ENCODE data around the gene MAX. TPM values are rescaled to one million over a fixed set of nuclear protein-coding genes. Genes with fewer than 3 reads are reported as not detected.
"Not testable (repeated sequence)": the region's sequence is repeated elsewhere in the genome, so short reads cannot be mapped to it uniquely, and the experiment has no call there.

Gene MAX
- total RNA-seq, 1 experiment from 2014 or later = 20.3 TPM

- DNase-seq = peak; percentile 30
- peaks cover 2% of the 10 kb centered on the region for H3K36me3 ChIP-seq (replicated peaks; ENCODE audit: control insufficient read depth, insufficient read depth, low read length)
- no peak overlapping the region for H3K4me3 ChIP-seq (ENCODE audit: insufficient read depth, low read depth, low read length)
- no peaks in the 10 kb centered on the region for H3K27me3 ChIP-seq (ENCODE audit: control insufficient read depth, insufficient read depth, low read length)
These were observed 58.3 kb downstream of the MAX start for GRCh38 chr14:65043893-65044595.

GRCh38 chr14:65042731-65043372, 59.5 kb downstream of the MAX start:
- H3K36me3 ChIP-seq (replicated peaks; ENCODE audit: control insufficient read depth, insufficient read depth, low read length) = peaks cover 2% of the 10 kb centered on the region
- H3K27me3 ChIP-seq (ENCODE audit: control insufficient read depth, insufficient read depth, low read length) = no peaks in the 10 kb centered on the region
- no peak overlapping the region for H3K4me3 ChIP-seq (ENCODE audit: insufficient read depth, low read depth, low read length)
- DNase-seq = no peak

GRCh38 chr14:65042296-65042695, 60.0 kb downstream of the MAX start:
- Histone ChIP-seq H3K36me3 (replicated peaks; ENCODE audit: control insufficient read depth, insufficient read depth, low read length) (peaks cover 2% of the 10 kb centered on the region), H3K27me3 (ENCODE audit: control insufficient read depth, insufficient read depth, low read length) (no peaks in the 10 kb centered on the region), H3K4me3 (ENCODE audit: insufficient read depth, low read depth, low read length) (no peak overlapping the region)
- no peak for DNase-seq

GRCh38 chr14:65041434-65041915, 60.8 kb downstream of the MAX start:
- DNase-seq = no peak
- Histone ChIP-seq H3K4me3 (ENCODE audit: insufficient read depth, low read depth, low read length) (no peak overlapping the region), H3K36me3 (replicated peaks; ENCODE audit: control insufficient read depth, insufficient read depth, low read length) (peaks cover 2% of the 10 kb centered on the region), H3K27me3 (ENCODE audit: control insufficient read depth, insufficient read depth, low read length) (no peaks in the 10 kb centered on the region)

GRCh38 chr14:65040666-65041433, 61.5 kb downstream of the MAX start:
- no peak for DNase-seq
- Histone ChIP-seq H3K36me3 (replicated peaks; ENCODE audit: control insufficient read depth, insufficient read depth, low read length) (peaks cover 2% of the 10 kb centered on the region), H3K4me3 (ENCODE audit: insufficient read depth, low read depth, low read length) (no peak overlapping the region), H3K27me3 (ENCODE audit: control insufficient read depth, insufficient read depth, low read length) (no peaks in the 10 kb centered on the region)

- no peak overlapping the region for H3K4me3 ChIP-seq (ENCODE audit: insufficient read depth, low read depth, low read length)
- peaks cover 2% of the 10 kb centered on the region for H3K36me3 ChIP-seq (replicated peaks; ENCODE audit: control insufficient read depth, insufficient read depth, low read length)
- H3K27me3 ChIP-seq (ENCODE audit: control insufficient read depth, insufficient read depth, low read length) = no peaks in the 10 kb centered on the region
- DNase-seq = no peak
These were observed 63.4 kb downstream of the MAX start for GRCh38 chr14:65038966-65039365.

- Histone ChIP-seq H3K27me3 (ENCODE audit: control insufficient read depth, insufficient read depth, low read length) (no peaks in the 10 kb centered on the region), H3K36me3 (replicated peaks; ENCODE audit: control insufficient read depth, insufficient read depth, low read length) (peaks cover 2% of the 10 kb centered on the region), H3K4me3 (ENCODE audit: insufficient read depth, low read depth, low read length) (no peak overlapping the region)
- DNase-seq = no peak
These were observed 67.3 kb downstream of the MAX start for GRCh38 chr14:65035049-65035448.

- no peak for DNase-seq
- H3K4me3 ChIP-seq (ENCODE audit: insufficient read depth, low read depth, low read length) = no peak overlapping the region
- no peaks in the 10 kb centered on the region for H3K27me3 ChIP-seq (ENCODE audit: control insufficient read depth, insufficient read depth, low read length)
- peaks cover 4% of the 10 kb centered on the region for H3K36me3 ChIP-seq (replicated peaks; ENCODE audit: control insufficient read depth, insufficient read depth, low read length)
These were observed 68.3 kb downstream of the MAX start for GRCh38 chr14:65034021-65034420.

GRCh38 chr14:65033181-65033580, 69.1 kb downstream of the MAX start:
- no peak for DNase-seq
- Histone ChIP-seq H3K36me3 (replicated peaks; ENCODE audit: control insufficient read depth, insufficient read depth, low read length) (peaks cover 4% of the 10 kb centered on the region), H3K4me3 (ENCODE audit: insufficient read depth, low read depth, low read length) (no peak overlapping the region), H3K27me3 (ENCODE audit: control insufficient read depth, insufficient read depth, low read length) (no peaks in the 10 kb centered on the region)

GRCh38 chr14:65032319-65032718, 70.0 kb downstream of the MAX start:
- DNase-seq = no peak
- Histone ChIP-seq H3K36me3 (replicated peaks; ENCODE audit: control insufficient read depth, insufficient read depth, low read length) (peaks cover 7% of the 10 kb centered on the region), H3K27me3 (ENCODE audit: control insufficient read depth, insufficient read depth, low read length) (no peaks in the 10 kb centered on the region), H3K4me3 (ENCODE audit: insufficient read depth, low read depth, low read length) (no peak overlapping the region)

GRCh38 chr14:65031321-65031720, 71.0 kb downstream of the MAX start:
- not testable (repeated sequence) for H3K4me3 ChIP-seq (ENCODE audit: insufficient read depth, low read depth, low read length); H3K27me3 ChIP-seq (ENCODE audit: control insufficient read depth, insufficient read depth, low read length); H3K36me3 ChIP-seq (replicated peaks; ENCODE audit: control insufficient read depth, insufficient read depth, low read length); DNase-seq

- Histone ChIP-seq H3K4me3 (ENCODE audit: insufficient read depth, low read depth, low read length) (no peak overlapping the region), H3K27me3 (ENCODE audit: control insufficient read depth, insufficient read depth, low read length) (no peaks in the 10 kb centered on the region), H3K36me3 (replicated peaks; ENCODE audit: control insufficient read depth, insufficient read depth, low read length) (peaks cover 7% of the 10 kb centered on the region)
- no peak for DNase-seq
These were observed 73.4 kb downstream of the MAX start for GRCh38 chr14:65028937-65029336.

- no peak overlapping the region for H3K4me3 ChIP-seq (ENCODE audit: insufficient read depth, low read depth, low read length)
- no peaks in the 10 kb centered on the region for H3K27me3 ChIP-seq (ENCODE audit: control insufficient read depth, insufficient read depth, low read length)
- DNase-seq = no peak
- H3K36me3 ChIP-seq (replicated peaks; ENCODE audit: control insufficient read depth, insufficient read depth, low read length) = peaks cover 5% of the 10 kb centered on the region
These were observed 75.1 kb downstream of the MAX start for GRCh38 chr14:65027127-65027799.

GRCh38 chr14:65026526-65026925, 75.8 kb downstream of the MAX start:
- no peaks in the 10 kb centered on the region for H3K27me3 ChIP-seq (ENCODE audit: control insufficient read depth, insufficient read depth, low read length)
- H3K4me3 ChIP-seq (ENCODE audit: insufficient read depth, low read depth, low read length) = no peak overlapping the region
- no peak for DNase-seq
- peaks cover 5% of the 10 kb centered on the region for H3K36me3 ChIP-seq (replicated peaks; ENCODE audit: control insufficient read depth, insufficient read depth, low read length)
